GM19240 (cell line): ENCODE measurements around the gene LRP1B.

ENCODE experiments used
- DNase-seq: peaks from one replicate; pipeline ENCODE4 v3.0.0; 2011; ENCODE audit warnings: low spot score; ENCODE audit not compliant: insufficient read length

LRP1B gene

GRCh38 chr2:140187086-140187485 is 1943.7 kb downstream of the LRP1B start:
- DNase-seq = no peak

DNA sequence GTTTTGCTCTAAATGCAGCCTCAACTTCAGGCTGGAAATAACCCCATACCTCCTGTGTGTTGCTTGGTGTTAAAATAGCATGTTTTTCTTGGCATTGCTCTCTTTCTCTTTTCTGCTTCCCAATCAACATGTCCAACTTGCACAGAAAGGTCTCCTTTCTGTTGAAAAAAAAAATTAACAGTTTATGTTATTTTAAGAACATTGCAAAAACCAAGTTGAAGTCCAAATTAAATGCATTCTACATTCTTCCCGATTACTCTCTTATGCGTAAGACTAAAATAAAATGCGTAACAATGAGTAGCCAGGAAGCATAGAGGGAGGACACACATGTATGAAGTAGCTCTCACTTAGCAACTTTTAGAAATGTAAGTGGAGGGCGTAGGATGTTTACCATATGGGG is 1944.5 kb downstream of the LRP1B start:
- DNase-seq = no peak

- no peak for DNase-seq
These were observed 1945.7 kb downstream of the LRP1B start for GRCh38 chr2:140185076-140185475.

GRCh38 chr2:140183056-140183765 is 1947.6 kb downstream of the LRP1B start:
- DNase-seq = no peak
